Measurements from ENCODE around the gene TMEM59L. TPM values are rescaled to one million over a fixed set of nuclear protein-coding genes. Genes with fewer than 3 reads are reported as not detected.

TMEM59L gene
- total and polyA plus RNA-seq, 2 donors, result 3.9 to 5.5 TPM

DNA sequence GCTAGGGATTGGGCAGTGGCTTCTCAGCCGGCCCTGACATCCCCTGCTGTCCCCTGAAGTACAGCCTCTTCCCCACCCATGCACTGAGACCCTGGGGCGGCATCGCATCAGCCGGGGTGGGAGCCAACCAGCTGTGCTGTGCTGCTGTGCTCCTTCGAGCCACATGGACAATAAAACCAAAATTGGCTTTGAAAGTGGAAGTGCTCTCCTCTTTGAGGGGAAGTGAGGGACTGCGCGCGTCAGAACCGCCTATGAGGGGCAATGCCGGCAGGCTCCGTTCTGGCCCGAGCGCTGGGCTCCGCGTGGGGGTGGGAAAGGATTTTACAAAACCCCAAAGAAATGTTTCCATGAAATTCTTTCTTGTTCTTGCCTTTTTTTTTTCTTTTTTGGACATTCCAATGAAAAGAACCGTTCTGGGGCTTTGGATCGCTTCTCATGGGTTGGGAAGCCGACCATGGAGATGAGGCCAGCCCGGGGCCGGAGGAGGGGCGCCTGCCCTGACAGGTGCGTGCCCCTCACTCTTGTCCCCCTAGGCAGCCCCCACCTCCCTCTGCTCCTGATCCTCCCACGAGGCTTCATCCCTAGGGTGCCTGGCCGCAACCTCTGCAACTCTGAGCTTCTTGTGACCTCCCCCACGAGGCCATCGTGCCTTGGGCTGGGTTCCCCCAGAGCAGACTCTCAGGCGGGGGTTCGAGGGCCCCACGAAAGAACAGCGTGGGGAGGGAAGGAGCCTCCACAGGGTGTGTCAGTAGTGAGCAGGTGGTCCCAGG, 46.8 kb downstream of the TMEM59L start:
- DNase-seq (ENCODE audit: extremely low spot score), result no peak
- Histone ChIP-seq H3K4me1 (ENCODE audit: insufficient read depth) (no peaks in the 10 kb centered on the region), H3K27ac (ENCODE audit: low read depth) (no peak overlapping the region), H3K36me3 (ENCODE audit: insufficient read depth) (peaks cover 2% of the 10 kb centered on the region), H3K4me3 (ENCODE audit: low read depth, low read length) (no peak overlapping the region)
- 54% methylated on average over 30 of the region's 30 CpGs for WGBS

GRCh38 chr19:18660051-18660910, 47.6 kb downstream of the TMEM59L start:
- no peak for DNase-seq (ENCODE audit: extremely low spot score)
- Histone ChIP-seq H3K27ac (ENCODE audit: low read depth) (no peak overlapping the region), H3K36me3 (ENCODE audit: insufficient read depth) (peaks cover 2% of the 10 kb centered on the region), H3K4me3 (ENCODE audit: low read depth, low read length) (no peak overlapping the region), H3K4me1 (ENCODE audit: insufficient read depth) (no peaks in the 10 kb centered on the region)
- 77% methylated on average over 37 of the region's 37 CpGs for WGBS

- Histone ChIP-seq H3K4me3 (ENCODE audit: low read depth, low read length) (no peak overlapping the region), H3K27ac (ENCODE audit: low read depth) (no peak overlapping the region), H3K4me1 (ENCODE audit: insufficient read depth) (no peaks in the 10 kb centered on the region), H3K36me3 (ENCODE audit: insufficient read depth) (peaks cover 2% of the 10 kb centered on the region)
- no peak for DNase-seq (ENCODE audit: extremely low spot score)
- WGBS, result 92% methylated on average over 10 of the region's 10 CpGs
These were observed 48.4 kb downstream of the TMEM59L start for GRCh38 chr19:18660939-18661670.

GRCh38 chr19:18662972-18663732, 50.5 kb downstream of the TMEM59L start:
- no peak for DNase-seq (ENCODE audit: extremely low spot score)
- H3K4me1 ChIP-seq (ENCODE audit: insufficient read depth), result no peaks in the 10 kb centered on the region
- no peak overlapping the region for H3K27ac ChIP-seq (ENCODE audit: low read depth)
- 71% methylated on average over 15 of the region's 15 CpGs for WGBS
- H3K4me3 ChIP-seq (ENCODE audit: low read depth, low read length), result no peak overlapping the region
- peaks cover 2% of the 10 kb centered on the region for H3K36me3 ChIP-seq (ENCODE audit: insufficient read depth)

GRCh38 chr19:18663940-18664530, 51.4 kb downstream of the TMEM59L start:
- Histone ChIP-seq H3K36me3 (ENCODE audit: insufficient read depth) (peaks cover 5% of the 10 kb centered on the region), H3K4me3 (ENCODE audit: low read depth, low read length) (no peak overlapping the region), H3K27ac (ENCODE audit: low read depth) (no peak overlapping the region), H3K4me1 (ENCODE audit: insufficient read depth) (no peaks in the 10 kb centered on the region)
- no peak for DNase-seq (ENCODE audit: extremely low spot score)
- WGBS, result 79% methylated on average over 14 of the region's 14 CpGs

- DNase-seq (ENCODE audit: extremely low spot score), result no peak
- H3K36me3 ChIP-seq (ENCODE audit: insufficient read depth), result peaks cover 8% of the 10 kb centered on the region
- 57% methylated on average over 22 of the region's 22 CpGs for WGBS
- no peak overlapping the region for H3K27ac ChIP-seq (ENCODE audit: low read depth)
- no peak overlapping the region for H3K4me3 ChIP-seq (ENCODE audit: low read depth, low read length)
- H3K4me1 ChIP-seq (ENCODE audit: insufficient read depth), result no peaks in the 10 kb centered on the region
These were observed 53.1 kb downstream of the TMEM59L start for GRCh38 chr19:18665771-18666202.

DNA sequence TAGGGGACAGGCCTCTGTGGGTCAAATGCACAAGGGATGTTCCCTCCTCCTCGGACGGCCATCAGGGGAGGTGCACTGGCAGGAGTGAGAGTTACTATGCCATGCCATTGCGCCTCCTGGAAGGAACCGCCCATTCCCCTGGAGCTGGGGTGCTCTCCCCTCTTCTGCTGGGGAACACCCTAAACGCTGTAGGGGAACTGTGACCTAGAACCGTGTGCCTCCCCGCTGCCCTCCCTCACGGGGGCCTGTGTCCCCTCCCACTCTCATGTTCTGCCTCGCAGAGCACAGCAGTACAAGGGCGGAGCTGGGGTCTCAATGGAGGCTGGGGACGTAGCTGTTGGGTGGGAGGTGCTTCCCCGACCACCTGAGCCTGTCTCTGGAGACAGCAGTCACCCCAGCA, 53.6 kb downstream of the TMEM59L start:
- peaks cover 8% of the 10 kb centered on the region for H3K36me3 ChIP-seq (ENCODE audit: insufficient read depth)
- H3K27ac ChIP-seq (ENCODE audit: low read depth), result no peak overlapping the region
- WGBS, result 66% methylated on average over 12 of the region's 12 CpGs
- no peak overlapping the region for H3K4me3 ChIP-seq (ENCODE audit: low read depth, low read length)
- H3K4me1 ChIP-seq (ENCODE audit: insufficient read depth), result no peaks in the 10 kb centered on the region
- DNase-seq (ENCODE audit: extremely low spot score), result no peak

DNA sequence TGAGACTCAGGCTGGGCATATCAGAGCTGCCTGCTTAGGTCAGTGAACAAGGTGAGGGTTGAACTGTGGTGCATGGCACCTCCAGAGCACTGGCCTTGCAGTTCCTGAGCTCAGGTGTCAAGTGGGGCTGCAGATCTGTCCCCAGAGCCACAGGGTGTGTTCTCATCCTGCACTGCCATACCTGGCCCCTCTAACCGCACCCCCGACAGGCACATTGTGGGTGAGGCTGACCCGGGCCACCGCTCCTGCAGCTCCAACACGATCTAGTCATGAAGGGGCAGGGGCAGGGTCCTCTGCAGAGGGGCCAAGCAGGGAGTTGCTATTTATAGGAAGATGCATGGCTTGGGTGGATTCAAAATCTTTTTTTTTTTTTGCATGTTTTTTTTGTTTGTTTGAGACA, 54.1 kb downstream of the TMEM59L start:
- H3K4me1 ChIP-seq (ENCODE audit: insufficient read depth), result no peaks in the 10 kb centered on the region
- WGBS, result 83% methylated on average over 5 of the region's 5 CpGs
- no peak overlapping the region for H3K27ac ChIP-seq (ENCODE audit: low read depth)
- H3K36me3 ChIP-seq (ENCODE audit: insufficient read depth), result peaks cover 8% of the 10 kb centered on the region
- no peak for DNase-seq (ENCODE audit: extremely low spot score)
- no peak overlapping the region for H3K4me3 ChIP-seq (ENCODE audit: low read depth, low read length)

DNA sequence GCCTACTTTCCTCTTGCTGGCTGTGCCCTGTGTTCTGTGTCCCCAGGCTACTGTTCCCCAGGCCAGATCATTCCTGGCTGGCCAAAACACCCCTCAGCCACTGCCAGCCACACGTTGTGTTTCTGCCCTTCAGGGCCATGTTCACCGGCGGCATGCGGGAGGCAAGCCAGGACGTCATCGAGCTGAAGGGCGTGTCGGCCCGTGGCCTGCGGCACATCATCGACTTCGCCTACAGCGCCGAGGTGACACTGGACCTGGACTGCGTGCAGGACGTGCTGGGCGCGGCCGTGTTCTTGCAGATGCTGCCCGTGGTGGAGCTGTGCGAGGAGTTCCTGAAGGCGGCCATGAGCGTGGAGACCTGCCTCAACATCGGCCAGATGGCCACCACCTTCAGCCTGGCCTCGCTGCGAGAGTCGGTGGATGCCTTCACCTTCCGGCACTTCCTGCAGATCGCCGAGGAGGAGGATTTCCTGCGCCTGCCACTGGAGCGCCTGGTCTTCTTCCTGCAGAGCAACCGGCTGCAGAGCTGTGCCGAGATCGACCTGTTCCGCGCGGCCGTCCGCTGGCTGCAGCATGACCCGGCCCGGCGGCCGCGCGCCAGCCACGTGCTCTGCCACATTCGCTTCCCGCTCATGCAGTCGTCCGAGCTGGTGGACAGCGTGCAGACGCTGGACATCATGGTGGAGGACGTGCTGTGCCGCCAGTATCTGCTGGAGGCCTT, 55.0 kb downstream of the TMEM59L start:
- DNase-seq (ENCODE audit: extremely low spot score), result no peak
- peaks cover 8% of the 10 kb centered on the region for H3K36me3 ChIP-seq (ENCODE audit: insufficient read depth)

GRCh38 chr19:18668252-18668631, 55.6 kb downstream of the TMEM59L start:
- no peak for DNase-seq (ENCODE audit: extremely low spot score)
- WGBS, result 98% methylated on average over 38 of the region's 38 CpGs
- no peak overlapping the region for H3K27ac ChIP-seq (ENCODE audit: low read depth)
- H3K36me3 ChIP-seq (ENCODE audit: insufficient read depth), result peaks cover 8% of the 10 kb centered on the region
- H3K4me1 ChIP-seq (ENCODE audit: insufficient read depth), result no peaks in the 10 kb centered on the region
- H3K4me3 ChIP-seq (ENCODE audit: low read depth, low read length), result no peak overlapping the region

More for the DNA sequence above, 55.0 kb downstream of the TMEM59L start:
- WGBS, result 97% methylated on average over 55 of the region's 55 CpGs
- H3K27ac ChIP-seq (ENCODE audit: low read depth), result no peak overlapping the region
- no peaks in the 10 kb centered on the region for H3K4me1 ChIP-seq (ENCODE audit: insufficient read depth)
- no peak overlapping the region for H3K4me3 ChIP-seq (ENCODE audit: low read depth, low read length)

DNA sequence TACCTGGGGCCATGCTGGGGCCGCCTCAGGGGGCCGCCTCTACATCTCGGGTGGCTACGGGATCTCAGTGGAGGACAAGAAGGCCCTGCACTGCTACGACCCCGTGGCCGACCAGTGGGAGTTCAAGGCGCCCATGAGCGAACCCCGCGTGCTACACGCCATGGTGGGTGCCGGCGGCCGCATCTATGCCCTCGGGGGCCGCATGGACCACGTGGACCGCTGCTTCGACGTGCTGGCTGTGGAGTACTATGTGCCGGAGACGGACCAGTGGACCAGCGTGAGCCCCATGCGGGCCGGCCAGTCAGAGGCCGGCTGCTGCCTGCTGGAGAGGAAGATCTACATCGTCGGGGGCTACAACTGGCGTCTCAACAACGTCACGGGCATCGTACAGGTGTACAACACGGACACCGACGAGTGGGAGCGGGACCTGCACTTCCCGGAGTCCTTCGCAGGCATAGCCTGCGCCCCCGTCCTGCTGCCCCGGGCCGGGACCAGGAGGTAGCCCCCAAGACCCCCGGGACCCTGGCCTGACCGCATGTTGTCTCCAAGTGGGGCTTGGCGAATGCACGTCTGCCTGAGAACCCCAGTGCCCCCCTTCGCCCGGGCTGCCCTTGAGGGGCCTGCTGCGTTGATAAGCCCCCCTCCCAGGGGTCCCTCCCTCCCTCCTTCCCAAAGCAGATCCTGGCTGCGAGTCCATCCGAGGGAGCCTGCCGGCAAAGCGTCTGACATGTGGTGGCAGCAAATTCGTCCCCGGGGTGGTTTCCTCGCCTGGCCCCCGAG, 56.3 kb downstream of the TMEM59L start:
- WGBS, result 96% methylated on average over 58 of the region's 58 CpGs
- Histone ChIP-seq H3K4me1 (ENCODE audit: insufficient read depth) (no peaks in the 10 kb centered on the region), H3K4me3 (ENCODE audit: low read depth, low read length) (no peak overlapping the region), H3K36me3 (ENCODE audit: insufficient read depth) (peaks cover 8% of the 10 kb centered on the region), H3K27ac (ENCODE audit: low read depth) (no peak overlapping the region)
- DNase-seq (ENCODE audit: extremely low spot score), result no peak

GRCh38 chr19:18669524-18669817, 56.8 kb downstream of the TMEM59L start:
- 81% methylated on average over 12 of the region's 12 CpGs for WGBS
- H3K36me3 ChIP-seq (ENCODE audit: insufficient read depth), result peaks cover 6% of the 10 kb centered on the region
- no peak overlapping the region for H3K27ac ChIP-seq (ENCODE audit: low read depth)
- H3K4me3 ChIP-seq (ENCODE audit: low read depth, low read length), result no peak overlapping the region
- no peak for DNase-seq (ENCODE audit: extremely low spot score)
- no peaks in the 10 kb centered on the region for H3K4me1 ChIP-seq (ENCODE audit: insufficient read depth)

All from urinary bladder (tissue), 4 donors.